Measurements from ENCODE around the gene GSTA5.
"Not testable (repeated sequence)": the region's sequence is repeated elsewhere in the genome, so short reads cannot be mapped to it uniquely, and the experiment has no call there.

The GSTA5 gene

DNA sequence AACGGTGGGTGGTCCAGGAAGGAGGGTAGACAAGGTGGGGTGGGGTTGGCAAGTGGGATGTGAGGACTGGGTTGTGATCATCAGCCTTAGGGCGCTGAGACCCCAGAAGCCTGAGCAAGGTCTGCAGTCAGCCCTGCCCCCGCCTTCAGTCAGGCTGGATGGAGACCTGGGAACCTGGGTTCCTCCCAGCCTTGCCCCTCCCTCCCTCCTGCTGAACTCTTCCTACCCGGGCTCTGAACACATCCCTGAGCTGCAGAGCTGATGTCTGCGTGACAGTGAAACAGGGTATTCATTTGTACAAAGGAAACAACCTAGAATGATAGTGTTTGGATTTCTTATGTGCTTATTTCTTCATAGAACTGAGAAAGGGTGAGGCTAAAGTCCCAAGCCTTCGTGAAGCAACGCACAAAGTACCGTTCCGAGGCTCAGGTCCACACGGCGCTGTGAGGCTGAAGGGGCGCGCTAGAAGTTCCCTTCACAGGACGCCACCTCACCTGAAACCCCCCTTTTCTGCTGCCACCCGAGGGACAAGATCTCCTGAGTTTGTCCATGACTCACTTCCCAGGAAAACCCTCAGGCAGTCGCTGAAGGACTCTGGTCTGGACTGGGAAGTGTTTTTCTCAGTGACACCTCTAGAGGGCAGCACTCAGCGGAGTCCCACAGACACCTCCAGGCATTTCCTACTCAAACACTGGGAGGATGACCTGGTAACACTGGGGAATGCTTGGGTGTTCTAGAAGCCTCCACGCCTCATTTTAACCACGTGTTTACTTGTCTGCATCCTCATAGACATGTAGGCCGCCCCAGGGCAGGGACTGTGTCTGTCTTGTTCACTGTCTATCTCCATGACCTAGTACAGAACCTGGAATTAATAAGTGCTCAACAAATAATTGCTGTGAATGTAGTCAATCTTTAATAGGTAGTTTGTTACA is 1.2 kb downstream of the GSTA5 start:
- peak in 1 of 2 donors; percentile 10 for DNase-seq (ENCODE audit: extremely low read depth in 1 of 2, low read depth in 1 of 2)

DNA sequence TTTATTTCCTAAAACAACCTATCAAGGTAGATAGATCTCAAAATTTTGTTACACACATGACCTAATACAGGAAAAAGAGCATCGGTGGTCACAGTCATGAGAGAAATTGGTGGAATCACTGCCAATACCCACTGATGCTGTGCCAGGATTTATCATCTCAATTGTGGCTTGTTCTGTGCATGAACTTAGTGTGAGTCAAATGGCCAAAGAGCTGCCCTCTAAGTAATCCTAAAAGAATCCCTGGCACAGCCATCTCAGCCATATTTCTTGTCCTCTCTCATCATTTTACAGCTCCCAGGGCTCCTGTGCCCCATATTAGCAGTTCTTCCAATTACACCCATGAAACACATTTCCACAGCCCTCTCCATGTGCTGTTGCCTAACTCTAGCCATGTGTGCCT is 6.1 kb downstream of the GSTA5 start:
- no peak for DNase-seq (ENCODE audit: extremely low read depth in 1 of 2, low read depth in 1 of 2)

DNA sequence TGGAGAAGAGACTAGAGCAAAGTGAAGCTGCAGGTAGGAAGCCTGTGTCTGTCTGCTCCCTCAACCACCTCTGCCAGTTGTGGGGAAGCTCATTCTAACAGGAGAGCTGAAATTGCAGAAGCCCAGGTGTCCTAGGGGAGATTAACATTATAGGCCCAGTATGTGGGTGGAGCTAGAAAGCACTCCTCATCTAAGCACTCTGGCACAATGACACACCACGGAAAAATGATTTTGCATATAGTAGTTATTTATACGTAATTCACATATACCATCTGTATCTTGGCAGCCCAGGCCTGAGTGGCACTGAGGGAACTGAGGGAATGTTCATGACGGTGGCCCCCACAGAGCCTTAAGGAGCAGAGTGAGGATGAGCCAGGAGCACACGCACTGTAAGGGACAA is 9.7 kb downstream of the GSTA5 start:
- DNase-seq (ENCODE audit: extremely low read depth in 1 of 2, low read depth in 1 of 2): not testable (repeated sequence)

DNA sequence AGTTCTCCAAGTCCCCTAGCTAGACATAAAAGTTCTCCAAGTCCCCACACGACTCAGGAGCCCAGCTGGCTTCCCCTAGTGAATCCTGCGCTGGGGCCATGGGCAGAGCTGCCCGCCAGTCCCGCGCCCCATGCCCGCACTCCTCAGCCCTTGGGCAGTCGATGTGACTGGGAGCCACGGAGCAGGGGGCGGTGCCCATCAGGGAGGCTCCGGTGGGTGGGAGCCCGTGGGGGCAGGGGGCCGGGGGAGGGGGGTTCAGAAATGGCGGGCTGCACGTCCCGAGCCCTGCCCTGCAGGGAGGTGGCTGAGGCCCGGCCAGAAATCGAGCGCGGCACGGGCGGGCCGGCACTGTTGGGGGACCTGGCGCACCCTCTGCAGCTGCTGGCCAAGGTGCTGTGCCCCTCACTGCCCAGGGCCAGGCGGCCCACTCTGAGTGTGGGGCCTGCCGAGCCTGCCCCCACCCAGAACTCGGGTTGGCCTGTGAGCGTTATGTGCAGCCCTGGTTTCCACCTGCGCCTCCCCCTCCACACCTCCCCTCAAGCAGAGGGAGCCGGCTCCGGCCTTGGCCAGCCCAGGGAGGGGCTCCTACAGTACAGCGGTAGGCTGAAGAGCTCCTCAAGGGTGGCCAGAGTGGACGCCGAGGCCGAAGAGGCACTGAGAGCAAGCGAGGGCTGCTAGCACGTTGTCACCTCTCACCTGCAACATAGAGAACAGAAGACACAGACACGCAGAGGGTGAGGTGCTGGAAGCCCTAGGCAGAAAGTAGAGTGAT is 11.4 kb downstream of the GSTA5 start:
- DNase-seq (ENCODE audit: extremely low read depth in 1 of 2, low read depth in 1 of 2): no peak

DNA sequence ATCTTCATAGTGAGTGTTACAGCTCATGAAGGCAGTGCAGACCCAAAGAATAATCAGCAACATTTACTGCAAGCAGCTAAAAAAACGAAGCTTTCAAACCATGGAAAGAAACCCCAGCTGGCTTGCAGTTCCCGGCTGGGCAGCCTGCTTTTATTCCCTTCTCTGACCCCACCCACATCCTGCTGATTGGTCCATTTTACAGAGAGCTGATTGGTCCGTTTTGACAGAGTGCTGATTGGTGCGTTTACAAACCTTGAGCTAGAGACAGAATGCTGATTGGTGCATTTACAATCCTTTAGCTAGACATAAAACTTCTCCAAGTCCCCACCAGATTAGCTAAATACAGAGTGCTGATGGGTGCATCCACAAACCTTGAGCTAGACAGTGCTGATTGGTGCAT is 12.0 kb downstream of the GSTA5 start:
- DNase-seq (ENCODE audit: extremely low read depth in 1 of 2, low read depth in 1 of 2): not testable (repeated sequence)

DNA sequence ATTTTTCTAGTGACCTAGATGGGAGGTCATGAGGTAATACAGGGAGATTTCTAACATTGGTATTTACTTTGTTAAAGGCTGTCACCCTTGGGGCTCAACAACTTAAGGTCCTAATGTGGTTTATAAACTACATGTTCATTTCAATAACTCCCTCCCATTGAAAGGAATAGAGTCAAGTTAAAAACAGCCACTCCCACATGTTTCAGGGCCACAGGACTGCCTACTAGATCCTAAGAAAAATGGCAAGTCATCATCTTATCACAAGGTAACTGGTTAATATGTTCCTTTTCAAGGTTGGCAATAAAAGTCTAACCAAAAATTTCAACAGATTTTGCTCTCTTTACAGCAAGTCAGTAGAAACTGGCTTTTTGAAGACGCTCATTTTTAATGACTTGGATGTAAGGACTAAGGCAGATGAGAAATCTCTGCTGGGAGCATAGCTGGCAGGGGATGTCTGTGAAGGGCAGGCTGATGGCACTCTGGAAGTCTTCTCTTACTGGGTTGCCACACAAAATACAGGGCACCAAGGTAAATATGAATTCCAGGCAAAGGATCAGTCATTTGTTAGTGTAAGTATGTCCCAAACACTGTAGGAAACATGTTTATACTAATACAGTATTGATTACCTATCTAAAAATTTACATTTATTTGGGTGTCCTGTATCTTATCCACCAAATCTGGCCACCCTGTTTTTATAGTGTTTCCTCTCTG is 13.4 kb downstream of the GSTA5 start:
- not testable (repeated sequence) for DNase-seq (ENCODE audit: extremely low read depth in 1 of 2, low read depth in 1 of 2)

DNA sequence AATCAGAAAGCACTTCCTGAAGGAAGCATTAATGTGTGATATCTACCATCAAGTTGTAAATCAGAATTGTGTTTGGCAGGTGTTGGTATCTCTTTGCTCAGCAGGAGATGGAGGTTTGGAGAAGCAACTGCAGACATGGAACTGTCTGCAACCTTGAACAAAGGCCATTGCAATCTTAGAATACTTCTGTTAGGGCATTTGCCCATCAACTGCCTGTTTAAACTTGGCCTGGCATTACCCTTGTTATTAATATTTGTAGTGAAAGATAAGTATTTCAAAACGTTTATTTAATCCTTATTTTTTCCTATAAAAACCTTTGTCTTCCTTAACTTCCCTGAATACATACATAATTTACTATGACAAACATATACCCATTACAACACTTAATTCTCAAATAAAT is 14.1 kb downstream of the GSTA5 start:
- DNase-seq (ENCODE audit: extremely low read depth in 1 of 2, low read depth in 1 of 2): no peak

DNA sequence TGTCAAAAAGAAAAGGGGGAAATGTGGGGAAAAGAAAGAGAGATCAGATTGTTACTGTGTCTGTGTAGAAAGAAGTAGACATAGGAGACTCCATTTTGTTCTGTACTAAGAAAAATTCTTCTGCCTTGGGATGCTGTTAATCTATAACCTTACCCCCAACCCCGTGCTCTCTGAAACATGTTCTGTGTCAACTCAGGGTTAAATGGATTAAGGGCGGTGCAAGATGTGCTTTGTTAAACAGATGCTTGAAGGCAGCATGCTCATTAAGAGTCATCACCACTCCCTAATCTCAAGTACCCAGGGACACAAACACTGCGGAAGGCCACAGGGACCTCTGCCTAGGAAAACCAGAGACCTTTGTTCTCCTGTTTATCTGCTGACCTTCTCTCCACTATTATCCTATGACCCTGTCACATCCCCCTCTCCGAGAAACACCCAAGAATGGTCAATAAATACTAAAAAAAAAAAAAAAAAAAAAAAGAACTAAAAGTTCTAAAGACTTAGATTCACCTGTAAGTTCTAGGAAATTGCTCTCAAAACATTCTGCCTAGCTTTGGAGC is 14.6 kb downstream of the GSTA5 start:
- DNase-seq (ENCODE audit: extremely low read depth in 1 of 2, low read depth in 1 of 2): not testable (repeated sequence)

DNA sequence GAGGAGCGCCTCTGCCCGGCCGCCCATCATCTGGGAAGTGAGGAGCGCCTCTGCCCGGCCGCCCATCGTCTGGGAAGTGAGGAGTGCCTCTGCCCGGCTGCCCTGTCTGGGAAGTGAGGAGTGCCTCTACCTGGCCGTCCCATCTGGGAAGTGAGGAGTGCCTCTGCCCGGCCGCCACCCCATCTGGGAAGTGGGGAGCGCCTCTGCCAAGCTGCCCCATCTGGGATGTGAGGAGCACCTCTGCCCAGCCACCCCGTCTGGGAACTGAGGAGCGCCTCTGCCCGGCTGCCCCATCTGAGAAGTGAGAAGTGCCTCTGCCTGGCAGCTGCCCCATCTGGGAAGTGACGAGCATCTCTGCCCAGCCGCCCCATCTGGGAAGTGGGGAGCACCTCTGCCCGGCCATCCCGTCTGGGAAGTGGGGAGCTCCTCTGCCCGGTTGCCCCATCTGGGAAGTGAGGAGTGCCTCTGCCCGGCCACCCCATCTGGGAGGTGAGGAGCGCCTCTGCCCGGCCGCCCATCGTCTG is 15.3 kb downstream of the GSTA5 start:
- DNase-seq (ENCODE audit: extremely low read depth in 1 of 2, low read depth in 1 of 2): not testable (repeated sequence)

DNA sequence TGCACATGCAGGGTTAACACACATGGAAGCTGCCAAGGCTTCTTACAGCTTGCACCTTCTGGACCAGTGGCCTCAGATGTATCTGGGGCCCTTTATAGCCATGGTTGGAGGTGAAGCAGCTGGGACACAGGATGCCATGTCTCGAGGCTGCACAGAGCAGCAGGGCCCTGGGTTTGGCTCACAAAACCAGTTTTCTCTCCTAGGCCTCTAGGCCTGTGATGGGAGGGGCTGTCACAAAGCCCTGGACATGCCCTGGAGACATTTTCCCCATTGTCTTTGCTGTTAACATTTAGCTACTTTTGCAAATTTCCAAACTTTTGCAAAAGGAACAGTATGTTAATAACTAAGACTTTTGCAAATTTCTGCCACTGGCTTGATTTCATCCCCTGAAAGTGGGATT is 18.8 kb downstream of the GSTA5 start:
- no peak for DNase-seq (ENCODE audit: extremely low read depth in 1 of 2, low read depth in 1 of 2)

DNA sequence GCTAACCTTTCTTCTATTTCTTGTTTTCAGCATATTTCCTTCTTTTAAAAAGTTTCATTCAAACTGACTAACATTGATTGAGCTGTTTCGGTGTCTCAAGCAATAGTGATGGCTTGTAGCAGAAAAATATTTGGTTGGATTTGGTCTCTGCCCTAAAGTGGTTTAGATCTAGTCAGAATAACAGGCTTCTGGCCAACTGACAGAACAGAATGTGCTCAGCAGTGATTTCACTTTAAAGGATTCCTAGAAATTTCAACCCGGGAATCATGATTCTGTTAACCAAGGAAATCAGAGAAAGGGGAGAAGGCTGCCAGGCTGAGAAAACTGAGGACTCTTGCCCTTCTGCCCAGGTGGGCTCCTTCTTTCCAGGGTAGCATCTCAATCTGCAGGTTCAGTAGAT is 20.4 kb downstream of the GSTA5 start:
- DNase-seq (ENCODE audit: extremely low read depth in 1 of 2, low read depth in 1 of 2): no peak

DNA sequence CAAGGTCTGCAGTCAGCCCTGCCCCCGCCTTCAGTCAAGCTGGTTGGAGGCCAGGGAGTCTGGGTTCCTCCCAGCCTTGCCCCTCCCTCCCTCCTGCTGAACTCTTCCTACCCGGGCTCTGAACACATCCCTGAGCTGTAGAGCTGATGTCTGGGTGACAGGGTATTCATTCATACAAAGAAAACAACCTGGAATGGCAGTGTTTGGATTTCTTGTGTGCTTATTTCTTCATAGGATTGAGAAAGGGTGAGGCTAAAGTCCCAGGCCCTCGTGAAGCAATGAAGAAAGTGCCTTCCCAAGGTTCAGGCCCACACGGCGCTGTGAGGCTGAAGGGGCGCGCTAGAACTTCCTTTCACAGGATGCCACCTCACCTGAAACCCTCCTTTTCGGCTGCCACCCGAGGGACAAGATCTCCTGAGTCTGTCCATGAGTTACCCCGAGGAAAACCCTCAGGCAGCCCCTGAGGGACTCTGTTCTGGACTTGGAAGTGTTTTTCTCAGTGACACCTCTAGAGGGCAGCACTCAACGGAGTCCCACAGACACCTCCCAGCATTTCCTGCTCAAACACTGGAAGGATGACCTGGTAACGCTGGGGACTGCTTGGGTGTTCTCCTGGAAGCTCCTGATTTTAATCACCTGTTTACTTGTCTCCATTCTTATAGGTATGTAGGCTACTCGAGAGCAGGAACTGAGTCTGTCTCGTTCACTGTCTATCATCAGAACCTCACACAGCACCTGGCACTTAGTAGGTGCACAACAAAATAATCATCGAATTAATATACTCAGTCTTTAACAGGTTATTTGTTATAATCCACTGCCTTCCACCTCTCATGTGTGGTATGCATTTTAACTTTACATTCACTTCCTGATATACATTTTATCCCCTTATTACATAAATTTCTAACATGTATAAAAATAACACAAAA is 25.2 kb downstream of the GSTA5 start:
- DNase-seq (ENCODE audit: extremely low read depth in 1 of 2, low read depth in 1 of 2): peak in 1 of 2 donors; percentile 19

DNA sequence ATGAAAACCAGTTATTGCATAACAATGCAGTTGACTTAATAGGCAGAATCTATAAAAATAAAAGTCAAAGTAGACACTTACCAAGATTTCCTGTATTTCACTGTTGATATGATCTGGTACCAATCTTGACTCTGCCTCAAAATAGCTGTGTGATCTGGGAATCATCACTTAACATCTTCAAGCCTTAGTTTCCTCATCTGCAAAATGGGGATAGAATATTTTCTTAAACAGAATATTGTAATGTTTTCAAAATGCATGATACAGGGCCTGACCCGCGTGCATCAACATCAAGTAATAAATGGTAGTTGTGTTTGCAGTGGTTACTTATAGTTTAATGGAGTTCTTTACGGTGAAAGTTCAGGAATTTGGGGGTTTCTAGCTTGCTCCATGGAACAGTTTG is 26.1 kb downstream of the GSTA5 start:
- not testable (repeated sequence) for DNase-seq (ENCODE audit: extremely low read depth in 1 of 2, low read depth in 1 of 2)

DNA sequence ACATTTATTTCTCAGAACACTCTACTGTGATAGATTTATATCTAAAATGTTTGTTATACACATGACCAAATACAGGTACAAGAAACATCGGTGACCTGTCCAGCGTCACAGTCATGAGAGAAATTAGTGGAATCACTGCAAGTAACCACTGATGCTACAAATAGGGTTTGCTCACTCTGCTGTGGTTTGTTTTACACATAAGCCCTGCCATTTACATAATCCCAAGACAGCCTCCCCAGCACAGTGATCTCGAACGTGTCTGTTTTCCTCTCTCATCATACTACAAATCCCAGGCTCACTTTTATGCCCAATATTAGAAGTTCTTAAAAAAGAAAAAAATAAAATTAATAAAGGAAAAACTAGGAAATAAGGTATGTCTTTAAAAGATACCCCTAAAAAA is 30.8 kb downstream of the GSTA5 start:
- DNase-seq (ENCODE audit: extremely low read depth in 1 of 2, low read depth in 1 of 2): not testable (repeated sequence)

DNA sequence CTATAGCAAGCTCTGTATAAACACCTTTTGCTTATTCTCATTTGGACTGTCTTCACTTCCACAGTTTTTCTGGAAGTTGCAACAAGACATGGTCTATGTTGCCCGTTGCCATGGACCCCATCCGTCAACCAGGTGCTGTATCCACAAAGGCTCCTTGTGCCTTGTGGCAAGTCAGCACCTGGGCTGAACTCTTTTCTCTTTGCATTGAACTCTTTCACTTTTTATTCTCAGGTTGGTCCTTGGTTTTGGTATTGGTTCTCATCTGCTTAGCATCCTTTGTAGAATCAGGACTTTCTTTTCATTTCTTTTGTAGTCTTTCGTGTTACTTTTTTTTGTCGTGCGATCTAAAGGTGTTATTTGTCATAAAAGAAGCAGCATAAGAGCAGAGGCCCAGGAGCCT is 32.0 kb downstream of the GSTA5 start:
- no peak for DNase-seq (ENCODE audit: extremely low read depth in 1 of 2, low read depth in 1 of 2)

DNA sequence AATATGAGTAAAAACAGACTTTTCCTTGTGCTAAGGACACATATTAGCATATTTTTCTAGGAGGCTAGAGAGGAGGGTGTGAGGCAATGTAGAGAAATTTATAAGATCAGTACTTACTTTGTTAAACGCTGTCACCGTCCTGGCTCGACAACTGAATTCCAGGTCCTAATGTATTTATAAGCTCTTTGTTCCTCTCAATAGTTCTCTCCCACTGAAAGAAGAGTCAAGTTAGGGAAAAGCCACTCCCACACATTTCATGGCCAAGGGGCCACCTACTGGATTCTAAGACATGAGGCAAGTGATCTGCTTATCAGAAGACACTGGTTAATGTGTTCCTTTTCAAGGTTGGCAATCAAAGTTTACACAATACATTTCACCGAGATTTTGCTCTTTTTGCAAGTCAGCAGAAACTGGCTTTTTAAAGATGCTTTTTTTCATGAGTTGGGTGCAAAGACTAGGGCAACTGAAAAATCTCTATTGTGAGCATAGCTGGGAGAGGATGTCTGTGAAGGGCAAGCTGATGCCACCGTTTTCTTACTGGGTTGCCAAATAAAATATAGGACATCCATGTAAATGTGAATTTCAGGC is 36.9 kb downstream of the GSTA5 start, which contains the start of gene GSTA1:
GSTA1 (minus strand) TSS at position 149 of the 588 bp plus-strand sequence. CDS start 4,549 bp downstream, outside the sequence.
- DNase-seq (ENCODE audit: extremely low read depth in 1 of 2, low read depth in 1 of 2): not testable (repeated sequence)

DNA sequence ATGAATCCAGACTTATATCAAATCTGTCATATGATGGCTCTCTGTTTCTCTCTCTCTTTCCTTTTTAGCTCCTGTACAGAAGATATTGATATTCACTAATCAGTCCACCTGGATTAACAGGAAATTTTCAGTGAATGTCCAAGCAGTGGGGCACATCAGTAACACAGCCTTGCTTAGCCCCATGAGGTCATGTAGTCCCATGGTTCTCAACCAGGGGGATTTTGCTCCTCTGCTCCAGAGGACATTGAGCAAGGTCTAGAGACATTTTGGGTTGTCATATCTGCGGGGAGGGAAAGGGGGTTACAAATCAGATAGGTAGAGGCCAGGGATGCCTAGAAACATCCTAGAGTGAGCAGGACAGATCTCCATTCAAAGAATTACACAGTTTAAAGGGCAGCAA is 37.8 kb downstream of the GSTA5 start:
- no peak for DNase-seq (ENCODE audit: extremely low read depth in 1 of 2, low read depth in 1 of 2)

DNA sequence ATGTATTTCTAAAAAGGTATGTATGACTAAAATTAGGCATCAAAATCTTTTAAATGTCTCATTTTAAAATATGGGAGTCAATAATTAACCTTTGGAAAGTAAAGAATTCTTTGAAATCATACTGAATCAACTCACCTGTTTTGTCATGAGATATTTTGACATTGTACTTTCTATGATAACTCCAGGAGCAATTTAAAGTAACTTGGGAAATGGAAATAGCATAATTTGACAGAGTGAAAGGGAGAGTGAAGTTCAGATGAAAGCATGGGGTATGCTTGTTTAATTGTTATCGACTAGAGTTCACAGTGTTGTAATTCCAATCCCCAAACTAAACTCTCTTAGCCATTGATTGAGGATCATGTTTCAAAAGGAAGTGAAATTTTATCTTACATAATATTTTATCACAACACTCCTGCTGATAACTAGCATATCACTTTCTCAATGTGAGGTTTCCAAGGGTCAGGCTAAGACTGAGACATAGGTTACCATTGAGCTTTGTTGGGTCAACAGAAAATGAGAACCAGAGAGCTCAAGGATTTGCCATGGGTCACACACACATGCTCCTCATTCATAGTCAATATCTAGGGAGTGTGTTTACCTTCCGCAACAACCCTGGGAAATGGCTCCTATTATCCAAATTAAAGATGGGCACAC is 39.3 kb downstream of the GSTA5 start:
- no peak for DNase-seq (ENCODE audit: extremely low read depth in 1 of 2, low read depth in 1 of 2)

DNA sequence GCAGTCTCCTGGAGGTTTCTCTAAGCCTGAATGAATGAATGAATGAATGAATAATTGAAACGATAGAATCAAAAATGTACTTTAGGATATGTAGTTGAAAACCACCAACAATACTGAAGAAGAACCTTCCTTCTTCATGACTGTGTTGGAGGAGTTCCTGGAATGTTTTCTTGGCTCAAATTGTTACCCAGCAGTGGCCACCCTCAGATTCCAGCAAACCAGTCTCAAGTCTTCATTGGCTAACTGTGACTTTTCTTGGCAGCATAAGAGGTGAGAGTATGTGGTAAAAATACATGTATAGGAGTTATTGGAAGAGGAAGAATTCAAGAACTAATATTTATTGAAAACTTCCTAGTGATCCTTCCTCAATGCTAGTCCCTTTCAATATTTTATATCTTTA is 41.3 kb downstream of the GSTA5 start:
- not testable (repeated sequence) for DNase-seq (ENCODE audit: extremely low read depth in 1 of 2, low read depth in 1 of 2)

Measured in stimulated activated CD8-positive, alpha-beta memory T cell treated with anti-CD3 and anti-CD28 coated beads, Interleukin-7, amount 100 ng/mL, for 48 hours (primary cell).